HG03442 (cell line): ENCODE data around the gene G6PC2.
A peak's percentile ranks its signal among the peaks of the same experiment; 100 is the strongest.
"Not testable (repeated sequence)": the region's sequence is repeated elsewhere in the genome, so short reads cannot be mapped to it uniquely, and the experiment has no call there.

Experiments
- ATAC-seq: cut with Tn5 transposase; IDR thresholded peaks from one replicate; pipeline ENCODE4 v1.9.1; 2021; ENCODE audit warnings: mild to moderate bottlenecking, moderate library complexity; ENCODE audit not compliant: unreplicated experiment

G6PC2 gene

DNA sequence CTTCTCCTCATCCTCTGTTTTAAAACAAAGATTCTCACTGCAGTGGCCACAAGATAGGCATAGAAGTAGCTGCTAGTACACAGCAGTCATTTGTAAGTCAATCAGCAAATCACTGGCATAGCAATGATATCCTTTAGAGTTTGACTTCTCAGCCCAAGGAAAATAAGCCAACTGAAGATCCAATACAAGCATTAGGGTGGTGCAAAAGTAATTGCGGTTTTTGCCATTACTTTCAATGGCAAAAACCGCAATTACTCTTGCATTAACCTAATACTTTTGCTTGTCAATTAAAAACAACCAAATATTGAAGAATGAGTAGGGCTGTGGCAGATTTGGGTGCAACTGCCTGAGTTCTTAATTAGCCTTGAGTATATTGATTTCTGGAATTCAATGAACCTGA, 2.8 kb downstream of the G6PC2 start:
- ATAC-seq = no peak

DNA sequence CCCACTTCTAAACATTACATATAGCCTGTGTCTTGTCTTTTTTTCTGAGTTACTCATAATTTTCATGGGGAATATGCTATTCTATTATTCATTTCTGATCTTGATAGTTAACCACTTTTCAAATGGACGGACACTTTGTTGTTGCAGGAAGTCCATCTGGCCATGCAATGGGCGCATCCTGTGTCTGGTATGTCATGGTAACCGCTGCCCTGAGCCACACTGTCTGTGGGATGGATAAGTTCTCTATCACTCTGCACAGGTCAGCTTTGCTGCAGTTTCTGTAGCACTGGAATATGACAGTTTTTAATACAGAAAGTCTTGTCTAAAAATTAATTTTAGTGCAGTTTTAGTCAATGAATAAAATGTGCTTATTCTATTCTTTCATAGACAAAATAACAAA, 3.3 kb downstream of the G6PC2 start:
- ATAC-seq = no peak

DNA sequence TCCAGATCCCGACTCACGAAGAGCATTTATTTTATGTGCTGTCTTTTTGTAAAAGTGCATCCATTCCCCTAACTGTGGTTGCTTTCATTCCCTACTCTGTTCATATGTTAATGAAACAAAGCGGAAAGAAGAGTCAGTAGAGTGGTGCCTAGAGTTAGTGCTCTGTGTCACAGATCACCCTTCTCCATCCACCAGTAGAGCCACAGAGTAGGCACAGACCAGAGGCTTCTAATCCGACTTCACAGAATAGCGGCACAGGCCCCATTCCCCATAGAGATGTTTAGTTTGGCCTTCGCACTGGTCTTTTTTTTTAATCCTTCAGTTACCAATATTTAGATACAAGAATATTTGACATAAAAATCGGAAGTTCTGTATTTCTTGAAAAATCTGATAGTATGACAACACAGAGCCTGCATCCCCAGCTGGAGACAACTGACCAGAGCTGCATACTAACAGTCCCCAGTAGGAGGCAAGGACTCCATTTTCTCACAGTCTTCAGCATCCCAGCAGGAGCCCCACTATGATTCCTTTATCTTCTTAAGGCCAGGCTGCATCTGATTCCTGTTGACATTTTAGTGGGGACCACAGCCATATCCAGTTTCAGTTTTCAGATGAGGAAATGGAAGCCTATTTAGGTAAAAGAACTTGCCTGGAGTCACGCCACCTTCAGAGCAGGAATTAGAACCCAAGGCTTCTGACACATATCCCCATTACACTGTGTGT, 7.0 kb downstream of the G6PC2 start:
- no peak for ATAC-seq

DNA sequence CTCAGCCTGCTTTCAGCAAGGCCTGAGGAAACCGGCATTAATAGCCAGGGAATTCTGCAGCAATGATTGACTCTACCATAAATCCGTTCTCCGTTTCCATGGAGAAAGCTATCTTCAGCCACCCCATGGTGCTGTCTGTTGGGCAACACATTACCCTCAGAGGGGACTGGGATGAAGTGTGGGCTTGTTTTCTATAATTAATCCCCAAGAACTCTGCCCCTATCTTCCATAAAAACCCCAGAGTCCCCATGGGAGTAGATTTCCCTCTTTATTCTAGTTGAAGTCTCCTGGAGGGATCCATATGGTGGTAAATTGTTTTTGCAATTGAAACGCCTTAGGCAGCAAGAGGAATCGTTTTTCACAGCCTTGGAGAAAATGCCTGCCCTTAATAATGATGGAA, 9.2 kb downstream of the G6PC2 start:
- no peak for ATAC-seq

DNA sequence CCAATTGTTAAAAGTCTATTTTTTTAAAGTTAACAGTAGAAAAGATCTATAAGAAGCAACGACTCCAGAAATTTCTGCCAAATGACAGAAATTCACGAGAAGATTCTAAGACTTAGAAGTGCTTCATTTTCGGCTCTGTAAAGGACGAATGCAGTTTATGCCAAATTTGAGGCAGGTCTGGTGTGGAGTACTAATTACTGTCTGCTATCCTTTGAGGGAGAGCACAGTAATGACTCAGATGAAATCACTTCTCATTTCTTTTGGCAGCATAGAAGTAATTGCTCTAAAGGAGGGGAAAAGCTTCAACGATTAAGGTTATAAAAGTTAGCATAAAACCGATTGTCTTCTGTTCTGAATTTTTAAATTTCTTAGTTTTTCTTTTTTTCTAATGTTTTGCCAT, 11.4 kb downstream of the G6PC2 start:
- no peak for ATAC-seq

DNA sequence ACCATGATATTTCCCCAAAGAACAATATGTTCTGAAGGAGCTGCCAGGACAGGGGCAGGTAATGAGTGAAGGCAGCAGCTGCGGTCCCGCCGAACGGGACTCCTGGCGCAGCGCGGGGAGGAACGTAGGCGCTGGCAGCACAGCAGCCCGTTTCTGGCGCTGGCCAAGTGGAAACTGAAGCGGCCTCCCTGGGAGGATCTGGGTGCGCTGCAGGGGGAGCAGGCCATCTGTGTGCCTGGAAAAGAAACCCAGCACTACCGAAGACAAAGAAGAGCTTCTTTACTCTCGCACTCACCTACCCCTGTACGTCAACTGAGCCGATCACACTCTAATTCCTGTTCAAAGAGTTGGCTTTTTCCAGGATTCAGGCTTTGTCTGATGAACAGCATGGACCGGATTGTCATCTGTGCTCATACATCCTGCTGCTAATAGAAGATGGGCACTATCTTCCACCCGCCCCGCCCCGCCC, 11.8 kb downstream of the G6PC2 start:
- ATAC-seq = no peak

DNA sequence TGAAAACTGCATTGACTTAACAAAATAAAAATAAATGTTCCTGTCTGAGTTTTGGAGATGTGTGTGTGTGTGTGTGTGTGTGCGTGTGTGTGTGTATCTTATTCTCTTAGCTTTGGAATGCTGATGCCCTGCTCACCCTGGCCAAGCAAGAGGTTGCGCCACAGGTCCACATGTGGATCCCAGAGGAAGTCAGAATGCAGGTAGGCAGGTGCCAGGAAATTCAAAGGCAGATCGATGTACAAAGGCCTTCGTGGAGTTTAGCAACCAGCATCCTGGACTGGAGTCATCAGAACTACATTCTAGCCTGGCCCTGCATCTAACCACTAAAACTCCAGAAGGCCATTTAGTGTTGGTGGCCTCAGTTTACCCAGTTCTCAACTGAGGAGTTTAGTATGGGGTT, 12.4 kb downstream of the G6PC2 start:
- no peak for ATAC-seq

DNA sequence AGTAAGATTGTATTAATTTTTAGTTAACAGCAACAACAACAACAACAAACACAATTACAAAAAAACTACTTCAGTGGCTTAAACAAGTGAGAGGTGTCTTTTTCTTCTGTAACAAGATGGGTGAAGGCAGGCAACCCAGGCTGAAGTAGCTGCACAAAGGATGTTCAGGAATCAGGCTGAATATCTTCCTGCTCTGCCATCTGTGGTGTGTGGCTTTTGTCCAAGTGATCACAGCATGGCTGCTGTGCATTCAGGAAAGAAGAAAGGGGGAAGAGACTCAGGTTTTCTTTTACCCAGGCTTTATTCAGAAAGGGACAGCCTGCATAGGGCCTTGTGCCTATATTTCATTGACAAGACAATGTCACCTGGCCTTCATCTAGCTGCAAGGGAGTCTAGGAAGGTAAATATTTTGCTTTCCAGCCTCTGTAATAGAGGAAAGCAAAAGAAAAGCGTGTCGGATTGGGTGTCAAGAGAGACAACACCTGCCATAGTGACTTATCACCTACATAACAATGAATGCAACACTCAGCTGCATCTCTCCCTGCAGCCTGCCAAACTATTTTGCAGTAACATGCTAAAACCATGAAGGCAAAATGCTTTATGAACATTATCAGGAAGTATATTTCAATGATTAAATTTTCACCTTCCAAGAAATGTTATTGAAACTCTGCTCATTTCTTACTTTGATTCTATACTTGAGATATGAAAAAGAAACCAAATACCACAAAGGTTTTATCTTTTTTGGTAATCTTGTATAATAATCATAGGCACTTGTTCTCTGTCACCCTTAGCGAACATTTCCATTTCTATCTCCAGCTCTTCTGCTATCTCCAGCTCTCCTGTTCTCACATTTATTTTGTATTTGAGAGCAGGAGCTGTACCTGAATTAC, 14.6 kb downstream of the G6PC2 start:
- ATAC-seq = no peak

DNA sequence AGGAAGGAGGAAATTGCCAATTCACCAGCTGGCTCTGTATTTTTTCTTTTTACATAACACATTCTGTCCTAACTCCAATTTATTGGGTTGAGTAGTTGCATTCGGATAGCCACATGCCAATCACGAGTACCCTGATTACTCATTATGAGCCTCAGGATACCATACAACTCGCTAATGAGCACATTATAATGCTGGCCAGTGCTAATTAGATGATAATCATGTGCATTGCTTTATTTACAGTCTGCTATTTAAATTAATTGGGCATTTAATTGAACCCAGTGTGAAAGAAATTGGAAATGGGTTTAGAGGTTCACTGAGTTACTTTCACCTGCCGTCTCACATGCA, 15.2 kb downstream of the G6PC2 start:
- no peak for ATAC-seq

DNA sequence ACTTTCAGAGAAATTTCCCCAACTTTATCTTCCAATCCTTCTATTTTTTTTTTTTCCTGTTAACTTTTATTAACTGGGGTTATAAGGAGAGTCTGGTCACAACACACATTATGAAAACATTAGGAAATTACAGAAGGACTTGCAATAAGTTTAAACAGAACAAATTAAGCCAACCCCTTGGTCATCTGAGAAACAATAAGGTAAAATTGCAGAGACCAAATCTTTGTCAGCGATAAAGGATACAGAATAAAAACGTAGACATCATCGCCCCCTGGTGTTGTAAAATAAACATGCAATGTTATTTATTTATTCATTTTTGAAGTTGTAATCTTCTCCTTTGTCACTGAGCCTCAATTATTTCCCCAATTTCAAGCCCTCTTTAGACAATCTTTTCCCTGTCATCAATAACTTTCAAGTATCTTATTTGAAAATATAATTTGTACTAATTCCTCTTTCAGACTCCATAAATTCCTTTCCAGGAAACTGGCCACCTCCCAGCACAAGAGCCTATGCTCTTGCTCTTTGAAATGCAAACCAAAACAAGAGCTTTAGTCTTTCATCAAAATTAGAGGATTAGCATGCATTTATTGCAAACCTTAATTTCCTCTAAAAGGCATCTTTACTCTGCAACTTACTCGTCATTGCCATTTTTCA, 19.5 kb downstream of the G6PC2 start:
- ATAC-seq = no peak

DNA sequence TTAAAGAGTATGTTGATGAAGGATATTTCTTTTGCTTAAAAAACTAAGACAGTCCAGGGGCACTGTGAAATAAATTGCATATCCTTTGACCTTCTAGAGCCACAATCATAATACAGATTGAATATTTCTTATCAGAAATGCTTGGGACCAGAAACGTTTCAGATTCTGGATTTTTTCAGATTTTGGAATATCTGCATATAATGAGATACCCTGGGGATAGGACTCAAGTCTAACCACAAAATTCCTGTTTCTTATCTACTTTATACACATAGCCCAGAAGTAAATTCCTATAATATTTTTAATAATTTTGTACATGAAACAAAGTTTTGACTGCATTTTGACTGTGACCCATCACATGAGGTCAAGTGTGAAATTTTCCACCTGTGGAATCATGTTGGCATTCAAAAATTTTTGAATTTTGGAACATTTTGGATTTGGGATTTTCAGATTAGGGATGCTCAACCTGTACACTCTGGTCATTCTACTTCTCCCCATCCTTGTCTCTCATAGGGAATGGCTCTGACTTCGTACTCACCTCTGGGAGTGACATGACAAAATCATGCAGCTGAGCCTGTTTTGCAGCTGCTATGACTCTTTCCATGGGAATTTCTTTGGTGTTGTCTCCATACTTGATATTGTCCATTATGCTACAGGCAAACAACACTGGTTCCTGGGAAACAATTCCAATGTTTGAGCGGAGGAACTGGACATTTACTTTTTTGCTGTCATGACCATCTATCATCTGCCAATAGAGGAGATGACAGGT, 25.7 kb downstream of the G6PC2 start:
- ATAC-seq = no peak

DNA sequence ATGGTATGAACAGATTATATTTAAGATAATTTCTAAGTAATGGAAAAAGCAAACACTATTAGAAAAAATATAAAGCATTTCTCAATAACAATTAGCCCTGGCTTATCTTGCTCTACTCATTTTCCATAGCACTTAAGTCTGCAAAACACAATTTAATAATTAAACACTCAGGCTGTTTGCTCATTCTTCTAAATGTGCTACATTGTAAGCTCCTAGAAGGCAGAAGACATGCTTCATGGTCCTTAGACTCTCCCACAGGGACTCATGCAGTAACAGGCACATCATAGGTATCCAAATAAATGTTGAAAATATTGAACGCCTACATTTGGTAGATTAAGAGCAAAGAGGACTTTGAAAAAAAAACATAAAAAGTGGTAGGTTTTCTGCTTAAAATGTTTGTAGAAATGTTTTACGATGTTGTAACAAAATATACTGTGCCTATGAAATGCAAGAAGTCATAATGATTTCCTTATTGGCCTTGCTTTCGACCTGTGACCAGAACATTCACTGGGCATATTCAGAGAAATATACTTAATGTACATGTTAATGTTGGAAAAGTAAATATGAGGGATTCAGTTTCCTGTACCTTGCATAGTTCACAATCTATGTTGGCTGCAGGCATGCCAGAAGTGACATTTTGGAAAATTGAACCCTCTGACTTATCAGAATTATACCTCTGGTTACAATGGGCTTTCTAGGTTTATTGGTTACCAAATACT, 27.2 kb downstream of the G6PC2 start:
- ATAC-seq = no peak

DNA sequence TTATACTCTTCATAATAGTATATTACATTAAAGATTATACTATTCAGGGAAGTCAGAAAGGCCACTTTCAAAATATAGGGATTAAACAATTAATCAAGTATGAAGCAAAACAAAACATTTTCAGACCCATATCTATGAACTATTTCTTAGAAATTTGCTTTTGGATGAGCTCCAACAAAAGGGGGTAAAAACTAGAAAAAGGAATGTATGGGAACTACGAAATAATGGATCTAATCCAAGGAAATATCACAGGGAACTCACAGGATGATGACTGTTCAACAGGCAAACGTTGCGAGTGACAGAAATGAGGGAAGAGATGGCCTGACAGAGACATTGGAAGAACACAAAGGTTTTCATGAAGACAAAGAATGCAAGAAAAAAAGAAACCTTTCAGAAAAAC, 27.9 kb downstream of the G6PC2 start:
- no peak for ATAC-seq

DNA sequence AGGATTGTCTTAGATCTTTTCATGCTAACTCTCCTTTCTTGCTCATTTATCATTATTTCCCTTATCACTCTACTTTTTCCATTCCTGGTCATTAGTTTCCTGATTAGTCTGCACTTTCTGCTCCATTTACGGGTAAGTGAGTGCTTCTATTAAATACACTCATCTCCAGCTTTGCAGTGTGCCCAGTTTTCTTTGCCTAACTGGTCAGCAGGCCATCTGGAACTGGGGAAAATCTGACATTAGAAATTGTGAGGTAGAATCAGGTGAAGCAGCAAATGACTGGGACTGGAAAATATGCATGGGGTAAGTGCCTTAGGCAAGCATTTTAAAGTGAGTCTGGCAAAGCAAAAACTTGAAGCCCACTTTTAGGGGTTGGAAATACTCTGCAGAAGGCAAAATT, 29.2 kb downstream of the G6PC2 start:
- no peak for ATAC-seq

DNA sequence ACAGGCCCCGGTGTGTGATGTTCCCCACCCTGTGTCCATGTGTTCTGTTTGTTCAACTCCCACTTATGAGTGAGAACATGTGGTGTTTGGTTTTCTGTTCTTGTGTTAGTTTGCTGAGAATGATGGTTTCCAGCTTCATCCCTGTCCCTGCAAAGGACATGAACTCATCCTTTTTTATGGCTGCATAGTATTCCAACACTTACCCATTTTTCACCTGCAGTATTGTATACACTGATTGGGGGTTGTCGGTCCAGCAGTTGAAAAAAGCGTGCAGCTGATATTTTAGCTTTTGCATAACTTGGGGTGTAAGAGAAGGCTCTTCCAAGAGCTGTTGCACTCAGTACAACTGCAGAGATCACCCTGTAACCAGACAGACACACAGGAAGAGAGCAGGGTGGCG, 31.1 kb downstream of the G6PC2 start:
- not testable (repeated sequence) for ATAC-seq

DNA sequence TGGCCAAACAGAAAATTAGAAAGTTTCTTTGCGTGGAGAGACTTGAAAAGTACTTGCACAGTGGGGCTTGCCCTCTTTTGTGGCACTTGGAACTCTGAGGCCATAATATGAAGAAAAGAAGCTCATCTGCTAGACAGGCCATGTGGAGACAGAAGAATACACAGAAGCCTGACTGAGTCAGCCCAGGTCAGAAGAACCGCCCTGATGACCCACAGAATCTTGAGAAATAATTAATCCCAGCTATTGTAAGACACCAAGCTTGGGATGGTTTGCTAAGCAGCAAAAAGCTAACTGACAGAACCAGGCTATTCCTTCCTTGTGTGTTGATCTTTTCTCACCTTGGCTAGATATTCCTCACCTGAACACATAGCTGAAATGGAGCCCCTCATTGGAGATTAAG, 33.7 kb downstream of the G6PC2 start:
- no peak for ATAC-seq

DNA sequence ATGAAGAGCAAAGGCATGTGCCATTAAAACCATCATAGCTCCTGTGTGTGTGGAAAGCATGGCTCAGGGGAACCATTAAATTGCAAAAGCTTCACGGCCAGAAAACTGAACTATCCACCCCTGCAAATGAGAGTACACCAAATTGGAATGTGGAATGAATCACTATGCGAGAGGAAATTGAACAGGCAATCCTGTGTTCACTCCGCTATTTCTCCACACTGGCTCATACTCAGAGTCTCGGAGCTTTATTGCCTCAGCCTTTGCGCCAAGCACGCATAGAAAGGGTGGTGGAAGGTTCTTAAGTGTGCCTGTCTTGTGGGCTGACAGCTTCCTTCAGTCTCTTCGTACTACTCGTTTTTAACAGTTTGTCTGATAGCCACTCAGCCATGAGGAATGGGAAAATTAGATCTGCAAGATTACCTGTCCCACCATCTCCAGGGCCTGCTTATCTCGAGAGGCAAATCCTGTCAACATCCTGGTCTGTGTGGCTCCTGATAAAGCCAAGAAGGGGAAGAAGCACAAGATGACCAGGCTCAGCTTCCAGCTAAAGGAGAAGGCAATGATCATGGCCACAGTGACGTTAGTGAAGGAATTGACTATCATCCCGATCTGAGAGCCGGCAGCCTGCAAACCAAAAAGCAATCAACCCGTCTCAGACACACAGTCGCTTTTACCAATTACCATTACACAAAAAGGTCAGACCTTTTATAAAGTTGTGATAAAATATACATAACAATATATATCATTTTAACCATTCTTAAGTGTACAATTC, 34.9 kb downstream of the G6PC2 start:
- no peak for ATAC-seq

DNA sequence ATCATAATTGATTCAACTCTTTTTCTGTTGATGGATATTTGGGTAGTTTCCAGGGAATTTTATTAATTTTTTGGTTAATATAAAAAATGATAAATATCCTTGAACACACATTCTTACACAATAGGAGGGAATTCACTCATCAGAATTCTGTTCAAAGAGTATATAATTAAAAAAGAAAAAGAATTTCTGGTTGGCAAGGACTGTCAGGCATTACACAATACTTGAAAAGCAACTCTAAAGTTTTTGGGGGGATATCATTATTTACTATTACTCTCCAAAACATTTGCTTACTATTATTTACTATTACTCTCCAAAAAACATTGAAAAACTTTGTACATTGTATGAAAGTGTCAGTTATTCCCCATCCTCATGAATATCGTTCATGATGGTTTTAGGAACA, 38.0 kb downstream of the G6PC2 start:
- no peak for ATAC-seq

DNA sequence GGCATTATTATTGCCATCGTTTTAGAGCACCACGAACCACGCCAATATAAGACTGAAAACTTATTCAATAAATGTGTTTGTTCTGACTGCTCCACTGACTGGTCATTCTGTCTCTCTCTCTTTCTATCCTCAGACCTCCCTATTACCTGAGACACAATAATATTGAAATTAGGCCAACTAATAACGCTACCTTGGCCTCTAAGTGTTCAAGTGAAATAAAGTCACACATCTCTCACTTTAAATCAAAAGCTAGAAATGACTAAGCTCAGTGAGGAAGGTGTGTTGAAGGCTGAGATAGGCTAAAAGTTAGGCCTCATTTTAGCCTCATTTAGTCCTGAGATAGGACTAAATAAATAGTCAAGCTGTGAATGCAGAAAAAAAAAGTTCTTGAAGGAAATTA, 38.8 kb downstream of the G6PC2 start:
- peak; percentile 92 for ATAC-seq

DNA sequence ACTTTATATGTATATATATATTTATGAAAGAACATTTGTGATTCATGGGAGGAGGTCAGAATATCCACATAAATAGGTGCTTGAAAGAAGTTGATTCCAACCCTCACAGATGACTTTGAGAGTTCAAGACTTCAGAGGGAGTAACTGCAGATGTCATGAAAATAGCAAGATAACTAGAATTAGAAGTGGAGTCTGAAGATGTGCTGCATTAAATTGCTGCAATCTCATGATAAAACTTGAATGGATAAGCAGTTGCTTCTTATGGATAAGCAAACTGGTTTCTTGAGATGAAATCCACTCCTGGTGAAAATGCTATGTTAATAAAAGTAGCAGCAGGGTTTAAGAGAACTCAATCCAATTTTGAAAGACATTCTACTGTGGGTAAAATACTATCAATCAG, 40.2 kb downstream of the G6PC2 start:
- no peak for ATAC-seq
